HFFc6 (cell line): ENCODE measurements around the gene EGR2. TPM values are rescaled to one million over a fixed set of nuclear protein-coding genes. Genes with fewer than 3 reads are reported as not detected.

Experiments used
- DNase-seq: peaks from one replicate; pipeline ENCODE4 v3.0.0-alpha.2; 2018
- H3K27ac Mint-ChIP-seq: 2 replicates; pipeline ENCODE4 v1.8.0; 2020; ENCODE audit warnings: mild to moderate bottlenecking, mixed read lengths
- H3K27me3 Mint-ChIP-seq: 2 replicates; pipeline ENCODE4 v1.8.0; 2021; ENCODE audit warnings: mild to moderate bottlenecking, moderate library complexity, mixed read lengths; ENCODE audit not compliant: insufficient read depth
- H3K36me3 Mint-ChIP-seq: 2 replicates; pipeline ENCODE4 v1.8.0; 2021; ENCODE audit warnings: low read depth, mixed read lengths
- H3K4me1 Mint-ChIP-seq: 2 replicates; pipeline ENCODE4 v1.8.0; 2020; ENCODE audit warnings: low read depth, mixed read lengths
- H3K4me3 Mint-ChIP-seq: 2 replicates; pipeline ENCODE4 v1.8.0; 2020; ENCODE audit warnings: mild to moderate bottlenecking, moderate library complexity, mixed read lengths
- H3K9me3 Mint-ChIP-seq: 2 replicates; pipeline ENCODE4 v1.8.0; 2020; ENCODE audit warnings: mild to moderate bottlenecking, mixed read lengths
- CTCF ChIP-seq: fragments of 200-600 bp; sonication (generic); IDR thresholded peaks from 2 replicates; pipeline ENCODE4 v1.5.0; 2021; ENCODE audit warnings: antibody characterized with exemption, mild to moderate bottlenecking
- total RNA-seq, 6 experiments: library from RNA; stranded (reverse); fragmentation: NEBNext Ultra II Directional; extraction: Animal tissue kit (Norgen Biotek cat#: 25700); gene quantifications; 2 replicates in 1 of 6; 3 replicates in 5 of 6; pipeline ENCODE4 v1.2.3, GENCODE V29; 2021

Gene EGR2
- total RNA-seq, 6 experiments from 2014 or later, result 0.13 to 0.64 (median 0.26) TPM

DNA sequence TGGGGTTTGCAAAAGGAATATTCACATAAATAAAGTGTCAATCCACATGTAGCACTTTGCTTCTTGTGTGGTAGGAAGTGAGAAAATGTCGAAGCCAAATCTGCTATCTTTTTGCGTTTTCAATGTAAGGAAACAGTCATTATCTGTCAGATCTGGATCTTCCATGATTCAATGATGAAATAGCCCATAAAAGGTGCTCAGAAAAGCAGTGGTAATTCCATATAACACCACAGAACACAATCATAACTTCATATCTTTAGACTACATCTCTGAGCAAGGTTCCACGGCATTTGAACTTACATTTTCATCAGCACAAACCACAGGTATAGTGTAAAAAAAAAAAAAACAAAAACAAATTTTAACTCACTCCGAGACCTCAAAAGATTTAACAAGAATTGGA is 39.9 kb upstream of the EGR2 start:
- Mint-ChIP-seq H3K4me1 (no peaks in the 10 kb centered on the region), H3K27me3 (peaks cover 12% of the 10 kb centered on the region), H3K27ac (no peak overlapping the region), H3K4me3 (no peak overlapping the region), H3K9me3 (no peaks in the 10 kb centered on the region), H3K36me3 (no peaks in the 10 kb centered on the region)
- TF ChIP-seq CTCF, result no peak
- no peak for DNase-seq

DNA sequence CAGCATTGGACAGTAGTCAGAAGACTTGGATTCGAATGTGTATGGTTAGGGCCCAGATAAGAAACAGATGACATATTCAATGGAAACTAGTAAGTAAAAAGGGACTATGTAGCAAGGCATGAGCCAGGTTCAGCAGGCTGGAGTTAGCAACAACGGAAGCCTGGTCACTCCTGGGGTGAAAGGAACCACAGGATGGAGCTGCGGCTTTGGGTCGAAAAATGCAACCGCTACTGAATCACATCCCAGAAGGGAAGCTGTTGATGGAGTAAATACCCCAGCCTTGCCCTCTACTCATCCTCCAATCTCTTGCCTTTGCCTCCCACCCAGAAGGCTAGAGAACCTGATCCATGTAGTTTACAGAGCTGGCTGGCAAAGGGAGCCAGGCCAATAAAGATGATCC is 37.5 kb upstream of the EGR2 start:
- DNase-seq, result no peak
- H3K27ac Mint-ChIP-seq, result no peak overlapping the region
- peaks cover 22% of the 10 kb centered on the region for H3K27me3 Mint-ChIP-seq
- no peaks in the 10 kb centered on the region for H3K9me3 Mint-ChIP-seq
- TF ChIP-seq CTCF, result no peak
- no peaks in the 10 kb centered on the region for H3K4me1 Mint-ChIP-seq
- no peaks in the 10 kb centered on the region for H3K36me3 Mint-ChIP-seq
- H3K4me3 Mint-ChIP-seq, result no peak overlapping the region

GRCh38 chr10:62852961-62853702 is 37.0 kb upstream of the EGR2 start:
- no peaks in the 10 kb centered on the region for H3K4me1 Mint-ChIP-seq
- H3K27me3 Mint-ChIP-seq, result peaks cover 23% of the 10 kb centered on the region
- no peak for TF ChIP-seq CTCF
- H3K27ac Mint-ChIP-seq, result no peak overlapping the region
- H3K4me3 Mint-ChIP-seq, result no peak overlapping the region
- DNase-seq, result no peak
- H3K36me3 Mint-ChIP-seq, result no peaks in the 10 kb centered on the region
- no peaks in the 10 kb centered on the region for H3K9me3 Mint-ChIP-seq

DNA sequence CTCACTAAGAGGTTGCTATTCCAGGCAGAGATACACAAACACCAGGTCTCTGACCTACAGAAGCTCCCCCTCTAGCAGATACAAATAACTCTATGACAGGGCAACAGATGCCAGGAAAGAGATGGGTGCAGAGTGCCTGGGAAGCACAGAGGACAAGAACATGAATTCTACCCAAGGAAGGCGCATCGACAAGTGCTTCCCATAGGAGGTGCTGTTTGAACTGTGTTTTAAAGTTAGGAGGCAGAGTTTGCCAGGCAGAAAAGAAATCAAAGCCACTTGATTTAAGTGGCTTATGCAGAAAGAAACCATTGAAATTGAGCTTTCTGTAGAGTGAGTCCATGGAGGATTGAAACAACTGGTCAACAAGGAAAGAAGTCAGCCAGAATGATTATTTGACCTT is 35.3 kb upstream of the EGR2 start:
- no peaks in the 10 kb centered on the region for H3K4me1 Mint-ChIP-seq
- DNase-seq, result no peak
- peaks cover 10% of the 10 kb centered on the region; the same call in 1 of the 2 replicates for H3K9me3 Mint-ChIP-seq
- H3K27me3 Mint-ChIP-seq, result peaks cover 25% of the 10 kb centered on the region
- H3K27ac Mint-ChIP-seq, result no peak overlapping the region
- TF ChIP-seq CTCF, result peak; percentile 59
- no peaks in the 10 kb centered on the region for H3K36me3 Mint-ChIP-seq
- H3K4me3 Mint-ChIP-seq, result no peak overlapping the region

DNA sequence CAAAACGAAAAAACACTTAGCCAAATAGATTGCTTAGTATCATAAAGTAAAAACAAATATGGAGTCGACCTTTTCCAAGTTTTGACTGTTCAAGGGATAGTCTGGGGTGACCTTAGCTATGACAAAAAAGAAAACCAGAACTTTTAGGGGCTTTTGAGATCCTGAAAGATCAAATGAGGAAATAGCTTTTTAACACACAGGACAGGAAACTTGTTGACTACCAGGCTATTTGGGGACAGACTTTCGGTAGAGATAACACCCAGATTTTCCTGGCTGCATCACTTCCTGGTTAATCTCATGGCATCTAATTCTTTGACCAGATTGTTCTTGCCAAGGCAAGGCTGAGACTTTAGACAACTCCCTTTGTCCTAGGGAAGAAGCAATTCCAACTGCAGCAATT is 34.5 kb upstream of the EGR2 start:
- Mint-ChIP-seq H3K27me3 (peaks cover 26% of the 10 kb centered on the region), H3K36me3 (no peaks in the 10 kb centered on the region), H3K4me1 (no peaks in the 10 kb centered on the region), H3K27ac (no peak overlapping the region), H3K4me3 (no peak overlapping the region), H3K9me3 (peaks cover 10% of the 10 kb centered on the region; the same call in 1 of the 2 replicates)
- no peak for DNase-seq
- no peak for TF ChIP-seq CTCF
